Measurements from ENCODE around the gene A2M. TPM values are rescaled to one million over a fixed set of nuclear protein-coding genes. Genes with fewer than 3 reads are reported as not detected.

A2M gene
- total and polyA plus RNA-seq, 4 donors = 1,731 to 2,622 (median 2,052) TPM

- TF ChIP-seq RAD21 (IDR thresholded peaks at IDR 0.05) (no peak), TAF1 (conservative IDR thresholded peaks at IDR 0.05) (no peak), JUND (IDR thresholded peaks at IDR 0.05) (no peak), RXRA (IDR thresholded peaks at IDR 0.05) (no peak)
Observed at GRCh38 chr12:9047105-9047504, 68.6 kb downstream of the A2M start (continued).

GRCh38 chr12:9043766-9044165 is 72.0 kb downstream of the A2M start:
- TF ChIP-seq JUND (IDR thresholded peaks at IDR 0.05) = no peak
- no peak for TF ChIP-seq ATF3 (IDR thresholded peaks at IDR 0.05)
- no peak for TF ChIP-seq REST (IDR thresholded peaks at IDR 0.05)
- no peak for TF ChIP-seq RAD21 (IDR thresholded peaks at IDR 0.05)
- no peak for TF ChIP-seq FOXA1 (IDR thresholded peaks at IDR 0.05)
- TF ChIP-seq GABPA (IDR thresholded peaks at IDR 0.05 in 1 of 2, conservative IDR thresholded peaks at IDR 0.05 in 1 of 2) = no peak
- no peak for TF ChIP-seq TAF1 (conservative IDR thresholded peaks at IDR 0.05)
- WGBS = 92% methylated on average over 2 of the region's 2 CpGs
- no peak overlapping the region for H3K9ac ChIP-seq (ENCODE audit: low read depth in 1 of 2, low read length in 2 of 2)
- H3K4me1 ChIP-seq (ENCODE audit: control insufficient read depth in 4 of 4, insufficient read depth in 4 of 4, low read length in 3 of 4) = no peaks in the 10 kb centered on the region
- no peak for DNase-seq (ENCODE audit: low spot score)
- no peaks in the 10 kb centered on the region for H3K36me3 ChIP-seq (ENCODE audit: control insufficient read depth in 4 of 4, insufficient read depth in 3 of 4, low read depth in 1 of 4, low read length in 3 of 4)
- no peaks in the 10 kb centered on the region for H3K9me3 ChIP-seq (ENCODE audit: control insufficient read depth in 4 of 4, low read length in 3 of 4)
- no peak overlapping the region for H3K27ac ChIP-seq (ENCODE audit: low read depth in 1 of 2, low read length in 2 of 2)
- no peaks in the 10 kb centered on the region for H3K27me3 ChIP-seq (ENCODE audit: control insufficient read depth in 4 of 4, insufficient read depth in 4 of 4, low read length in 3 of 4)
- no peak overlapping the region for H3K4me3 ChIP-seq (ENCODE audit: low read depth in 1 of 3, low read length in 3 of 3)

GRCh38 chr12:9041321-9041720 is 74.4 kb downstream of the A2M start:
- H3K4me3 ChIP-seq (ENCODE audit: low read depth in 1 of 3, low read length in 3 of 3) = no peak overlapping the region
- H3K9ac ChIP-seq (ENCODE audit: low read depth in 1 of 2, low read length in 2 of 2) = no peak overlapping the region
- no peaks in the 10 kb centered on the region for H3K4me1 ChIP-seq (ENCODE audit: control insufficient read depth in 4 of 4, insufficient read depth in 4 of 4, low read length in 3 of 4)
- no peaks in the 10 kb centered on the region for H3K27me3 ChIP-seq (ENCODE audit: control insufficient read depth in 4 of 4, insufficient read depth in 4 of 4, low read length in 3 of 4)
- no peak for TF ChIP-seq TAF1 (conservative IDR thresholded peaks at IDR 0.05)
- TF ChIP-seq JUND (IDR thresholded peaks at IDR 0.05) = no peak
- TF ChIP-seq ZBTB33 (IDR thresholded peaks at IDR 0.05) = no peak
- TF ChIP-seq ATF3 (IDR thresholded peaks at IDR 0.05) = no peak
- no peak for TF ChIP-seq HNF4G (IDR thresholded peaks at IDR 0.05)
- TF ChIP-seq SP1 (IDR thresholded peaks at IDR 0.05) = no peak
- no peak for TF ChIP-seq EGR1 (IDR thresholded peaks at IDR 0.05; ENCODE audit: low read depth in 2 of 2)
- TF ChIP-seq RAD21 (IDR thresholded peaks at IDR 0.05) = no peak
- no peak for TF ChIP-seq MAX (IDR thresholded peaks at IDR 0.05)
- no peaks in the 10 kb centered on the region for H3K9me3 ChIP-seq (ENCODE audit: control insufficient read depth in 4 of 4, low read length in 3 of 4)
- DNase-seq (ENCODE audit: low spot score) = no peak
- no peak overlapping the region for H3K27ac ChIP-seq (ENCODE audit: low read depth in 1 of 2, low read length in 2 of 2)
- no peaks in the 10 kb centered on the region for H3K36me3 ChIP-seq (ENCODE audit: control insufficient read depth in 4 of 4, insufficient read depth in 3 of 4, low read depth in 1 of 4, low read length in 3 of 4)
- 89% methylated on average over 1 of the region's 1 CpG for WGBS

All from liver (tissue), 9 donors.